ENCODE measurements around the gene FAM98A. TPM values are rescaled to one million over a fixed set of nuclear protein-coding genes. Genes with fewer than 3 reads are reported as not detected.

The FAM98A gene
- total RNA-seq, 3 donors from 2014 or later (not counting 1 experiment from before 2014, with no cell fraction given), result 17.3 to 32.9 (median 22.2) TPM

- no peaks in the 10 kb centered on the region for H3K9me3 ChIP-seq (ENCODE audit: control insufficient read depth, insufficient read depth, low read length)
- no peak overlapping the region for H3K4me3 ChIP-seq (ENCODE audit: low read length)
- Mint-ChIP-seq H3K36me3 (no peaks in the 10 kb centered on the region), H3K4me3 (no peak overlapping the region), H3K27ac (no peak overlapping the region), H3K27me3 (ENCODE audit: low read depth in 2 of 2) (no peaks in the 10 kb centered on the region), H3K4me1 (no peaks in the 10 kb centered on the region), H3K9me3 (no peaks in the 10 kb centered on the region)
- ATAC-seq (no peak), DNase-seq (no peak)
- intact Hi-C loops (cut with micrococcal nuclease), result no loop called here
- no peaks in the 10 kb centered on the region for H3K36me3 ChIP-seq (ENCODE audit: control insufficient read depth, insufficient read depth, low read length)
- no peak for TF ChIP-seq CTCF (IDR thresholded peaks at IDR 0.05)
- no peaks in the 10 kb centered on the region for H3K27me3 ChIP-seq (ENCODE audit: control insufficient read depth, insufficient read depth, low read length)
- H3K4me1 ChIP-seq (ENCODE audit: control insufficient read depth, insufficient read depth, low read length), result no peaks in the 10 kb centered on the region
- no peak overlapping the region for H3K27ac ChIP-seq (ENCODE audit: low read length)
These were observed 37.2 kb downstream of the FAM98A start for GRCh38 chr2:33561872-33562271.

- intact Hi-C loops (cut with micrococcal nuclease), result no loop called here
- Histone ChIP-seq H3K4me3 (ENCODE audit: low read length) (no peak overlapping the region), H3K9me3 (ENCODE audit: control insufficient read depth, insufficient read depth, low read length) (no peaks in the 10 kb centered on the region), H3K27me3 (ENCODE audit: control insufficient read depth, insufficient read depth, low read length) (no peaks in the 10 kb centered on the region), H3K36me3 (ENCODE audit: control insufficient read depth, insufficient read depth, low read length) (no peaks in the 10 kb centered on the region), H3K4me1 (ENCODE audit: control insufficient read depth, insufficient read depth, low read length) (peaks cover 2% of the 10 kb centered on the region), H3K27ac (ENCODE audit: low read length) (no peak overlapping the region)
- Mint-ChIP-seq H3K4me1 (peaks cover 2 to 3% of the 10 kb centered on the region in 2 donors), H3K36me3 (no peaks in the 10 kb centered on the region), H3K27ac (no peak overlapping the region), H3K27me3 (ENCODE audit: low read depth in 2 of 2) (no peaks in the 10 kb centered on the region), H3K9me3 (no peaks in the 10 kb centered on the region), H3K4me3 (no peak overlapping the region)
- ATAC-seq, result no peak
- WGBS (ENCODE audit: insufficient coverage), result 77% methylated on average over 2 of the region's 2 CpGs
- DNase-seq, result no peak
- no peak for TF ChIP-seq CTCF (IDR thresholded peaks at IDR 0.05)
These were observed 39.1 kb downstream of the FAM98A start for GRCh38 chr2:33560017-33560416.

- no peak for TF ChIP-seq CTCF (IDR thresholded peaks at IDR 0.05)
- Histone ChIP-seq H3K4me3 (ENCODE audit: low read length) (no peak overlapping the region), H3K4me1 (ENCODE audit: control insufficient read depth, insufficient read depth, low read length) (peaks cover 4% of the 10 kb centered on the region), H3K27me3 (ENCODE audit: control insufficient read depth, insufficient read depth, low read length) (no peaks in the 10 kb centered on the region), H3K27ac (ENCODE audit: low read length) (no peak overlapping the region), H3K36me3 (ENCODE audit: control insufficient read depth, insufficient read depth, low read length) (no peaks in the 10 kb centered on the region), H3K9me3 (ENCODE audit: control insufficient read depth, insufficient read depth, low read length) (no peaks in the 10 kb centered on the region)
- 92% methylated on average over 3 of the region's 3 CpGs for WGBS (ENCODE audit: insufficient coverage)
- Mint-ChIP-seq H3K4me1 (peaks cover 6 to 8% of the 10 kb centered on the region in 2 donors), H3K36me3 (no peaks in the 10 kb centered on the region), H3K4me3 (no peak overlapping the region), H3K27me3 (ENCODE audit: low read depth in 2 of 2) (no peaks in the 10 kb centered on the region), H3K27ac (no peak overlapping the region), H3K9me3 (no peaks in the 10 kb centered on the region)
- no peak for ATAC-seq
- no peak for DNase-seq
- intact Hi-C loops (cut with micrococcal nuclease), result no loop called here
These were observed 39.8 kb downstream of the FAM98A start for GRCh38 chr2:33559328-33559727.

GRCh38 chr2:33555681-33556080 is 43.4 kb downstream of the FAM98A start:
- 85% methylated on average over 2 of the region's 3 CpGs for WGBS (ENCODE audit: insufficient coverage)
- Histone ChIP-seq H3K27ac (ENCODE audit: low read length) (no peak overlapping the region), H3K36me3 (ENCODE audit: control insufficient read depth, insufficient read depth, low read length) (no peaks in the 10 kb centered on the region), H3K4me1 (ENCODE audit: control insufficient read depth, insufficient read depth, low read length) (peaks cover 4% of the 10 kb centered on the region), H3K27me3 (ENCODE audit: control insufficient read depth, insufficient read depth, low read length) (no peaks in the 10 kb centered on the region), H3K9me3 (ENCODE audit: control insufficient read depth, insufficient read depth, low read length) (no peaks in the 10 kb centered on the region), H3K4me3 (ENCODE audit: low read length) (no peak overlapping the region)
- no peak for TF ChIP-seq CTCF (IDR thresholded peaks at IDR 0.05)
- Mint-ChIP-seq H3K4me3 (no peak overlapping the region), H3K27ac (no peak overlapping the region), H3K4me1 (peaks cover 6 to 8% of the 10 kb centered on the region in 2 donors), H3K9me3 (no peaks in the 10 kb centered on the region), H3K27me3 (ENCODE audit: low read depth in 2 of 2) (no peaks in the 10 kb centered on the region), H3K36me3 (no peaks in the 10 kb centered on the region)
- intact Hi-C loops (cut with micrococcal nuclease), result no loop called here
- ATAC-seq (no peak), DNase-seq (no peak)
